ENCODE data around the gene TNK2. TPM values are rescaled to one million over a fixed set of nuclear protein-coding genes. Genes with fewer than 3 reads are reported as not detected.

Gene TNK2
- total and polyA plus RNA-seq, 2 donors (not counting 3 experiments of a cell fraction or from before 2014, with no cell fraction given), result 18.6 to 71.6 TPM

GRCh38 chr3:195853996-195854395 lies 54.4 kb downstream of the TNK2 start:
- Histone ChIP-seq H3K27ac (ENCODE audit: insufficient read depth, low read depth, low read length) (no peak overlapping the region), H3K4me3 (replicated peaks in 1 of 3; ENCODE audit: insufficient read depth in 1 of 3, low read depth in 1 of 3, low read length in 3 of 3) (no peak overlapping the region), H3K9me1 (replicated peaks; ENCODE audit: control insufficient read depth, extremely low read depth, insufficient read depth, low read length) (no peaks in the 10 kb centered on the region), H3K36me3 (ENCODE audit: control insufficient read depth in 2 of 2, extremely low read depth in 1 of 2, insufficient read depth in 2 of 2, low read length in 2 of 2) (no peaks in the 10 kb centered on the region), H3K9me3 (replicated peaks; ENCODE audit: control insufficient read depth, insufficient read depth, low read length) (no peaks in the 10 kb centered on the region), H3K4me1 (ENCODE audit: control insufficient read depth, extremely low read depth, insufficient read depth, low read length) (no peaks in the 10 kb centered on the region), H3K79me2 (ENCODE audit: control insufficient read depth, insufficient read depth, low read length) (no peaks in the 10 kb centered on the region), H3K4me2 (ENCODE audit: insufficient read depth, low read length) (no peak overlapping the region), H4K20me1 (replicated peaks; ENCODE audit: control insufficient read depth, extremely low read depth, insufficient read depth, low read length) (no peaks in the 10 kb centered on the region), H3K27me3 (ENCODE audit: control insufficient read depth in 2 of 2, insufficient read depth in 2 of 2, low read length in 2 of 2) (no peaks in the 10 kb centered on the region), H3K9ac (replicated peaks; ENCODE audit: extremely low read depth, insufficient read depth, low read length) (no peak overlapping the region), H2AFZ (ENCODE audit: low read depth, low read length) (no peak overlapping the region)
- ChIA-PET CTCF (interaction anchor here (1.8 to 11.6 kb wide), 2 partner anchors 9 to 40 kb away, joined by 5 to 454 read pairs; no protein-coding TSS in a partner anchor), POLR2A (no interaction called here)
- dilution Hi-C loops (cut with MboI; ENCODE audit: extremely low pct_ligation_motif_present, low sequenced_read_pairs), result no loop called here
- intact Hi-C loops (cut with micrococcal nuclease), result loop anchor here (5.0 to 10.0 kb wide), 3 partner anchors 138 to 309 kb away; partner anchors contain the start of gene PPP1R2
- no peak for TF ChIP-seq GATA2 (IDR thresholded peaks at IDR 0.05; ENCODE audit: insufficient read depth, insufficient read length, low read depth, low read length)
- no peak for TF ChIP-seq POLR2AphosphoS5 (IDR thresholded peaks at IDR 0.05; ENCODE audit: insufficient read depth, low read depth, low read length)
- no peak for TF ChIP-seq CTCF (IDR thresholded peaks at IDR 0.05; ENCODE audit: extremely low read depth in 1 of 2, insufficient read depth in 1 of 2, low read depth in 1 of 2, low read length in 2 of 2)
- no peak for TF ChIP-seq POLR2A (IDR thresholded peaks at IDR 0.05; ENCODE audit: low read depth, low read length)
- no peak for TF ChIP-seq MAX (IDR thresholded peaks at IDR 0.05; ENCODE audit: insufficient read depth, insufficient read length)
- TF ChIP-seq MYC (IDR thresholded peaks at IDR 0.05; ENCODE audit: low read depth, low read length), result no peak
- TF ChIP-seq EZH2 (IDR thresholded peaks at IDR 0.05; ENCODE audit: borderline replicate concordance, low read depth, low read length, severe bottlenecking), result no peak
- no peak for TF ChIP-seq JUN (IDR thresholded peaks at IDR 0.05; ENCODE audit: borderline replicate concordance, insufficient read depth, insufficient read length, low read depth)
- no peak for TF ChIP-seq FOS (IDR thresholded peaks at IDR 0.05; ENCODE audit: borderline replicate concordance, insufficient read depth, low read length)
- no TSS peak for BruUV-seq (replicated peaks)
- no peak for FAIRE-seq
- DNase-seq (ENCODE audit: low read depth, low spot score), result no peak

Data from endothelial cell of umbilical vein (primary cell).